GM23338 (cell line): ENCODE data around the gene ABCA1. TPM values are rescaled to one million over a fixed set of nuclear protein-coding genes. Genes with fewer than 3 reads are reported as not detected.

ENCODE experiments used
- ATAC-seq: fragments of 200-7000 bp; cut with Tn5 transposase; 3 replicates; pipeline ENCODE4 v1.9.1; 2020
- DNase-seq: peaks from one replicate; pipeline ENCODE4 v3.0.0-alpha.2; 2015; ENCODE audit warnings: low spot score
- H2AFZ ChIP-seq: fragments of 200-600 bp; sonication (generic); 2 replicates; pipeline ENCODE4 v1.8.0; 2016; ENCODE audit warnings: antibody characterized with exemption, mild to moderate bottlenecking, moderate library complexity
- H3F3A ChIP-seq: fragments of 200-600 bp; sonication (generic); replicated peaks from 2 replicates; pipeline ENCODE4 v1.8.0; 2017; ENCODE audit warnings: antibody characterized with exemption, mixed run types, low read depth
- H3K27ac ChIP-seq: fragments of 200-600 bp; sonication (generic); 2 replicates; pipeline ENCODE4 v1.6.1; 2016; ENCODE audit warnings: low read depth
- H3K27me3 ChIP-seq: fragments of 200-600 bp; sonication (generic); 2 replicates; pipeline ENCODE4 v1.8.0; 2016; ENCODE audit warnings: mild to moderate bottlenecking, mixed run types, moderate library complexity; ENCODE audit not compliant: insufficient read depth
- H3K36me3 ChIP-seq: fragments of 200-600 bp; sonication (generic); 2 replicates; pipeline ENCODE4 v1.8.0; 2016; ENCODE audit warnings: mild to moderate bottlenecking; ENCODE audit not compliant: insufficient read depth
- H3K4me1 ChIP-seq: fragments of 200-600 bp; sonication (generic); 2 replicates; pipeline ENCODE4 v1.8.0; 2016; ENCODE audit warnings: mild to moderate bottlenecking, moderate library complexity; ENCODE audit not compliant: insufficient read depth
- H3K4me2 ChIP-seq: fragments of 200-600 bp; sonication (generic); 2 replicates; pipeline ENCODE4 v1.7.1; 2017; ENCODE audit warnings: mixed run types
- H3K4me3 ChIP-seq: fragments of 200-600 bp; sonication (generic); 2 replicates; pipeline ENCODE4 v1.6.1; 2016; ENCODE audit warnings: mixed run types
- H3K79me2 ChIP-seq: fragments of 200-600 bp; sonication (generic); replicated peaks from 2 replicates; pipeline ENCODE4 v1.8.0; 2017; ENCODE audit warnings: mild to moderate bottlenecking; ENCODE audit not compliant: insufficient read depth
- H3K9me2 ChIP-seq: fragments of 200-600 bp; sonication (generic); 2 replicates; pipeline ENCODE4 v1.8.0; 2017; ENCODE audit not compliant: insufficient read depth
- H4K20me1 ChIP-seq: fragments of 200-600 bp; sonication (generic); replicated peaks from 2 replicates; pipeline ENCODE4 v1.8.0; 2017; ENCODE audit warnings: mild to moderate bottlenecking; ENCODE audit not compliant: insufficient read depth
- H3K27ac Mint-ChIP-seq: 2 replicates; pipeline ENCODE4 v1.8.0; 2020; ENCODE audit warnings: inconsistent platforms, mild to moderate bottlenecking, moderate library complexity, mixed read lengths
- H3K27me3 Mint-ChIP-seq: 3 replicates; pipeline ENCODE4 v1.8.0; 2022; ENCODE audit warnings: low read depth, mild to moderate bottlenecking, moderate library complexity, mixed read lengths, inconsistent platforms; ENCODE audit not compliant: insufficient read depth, poor library complexity
- H3K36me3 Mint-ChIP-seq: 3 replicates; pipeline ENCODE4 v1.8.0; 2021; ENCODE audit warnings: low read depth, mild to moderate bottlenecking, inconsistent platforms, moderate library complexity, mixed read lengths
- H3K4me1 Mint-ChIP-seq: 3 replicates; pipeline ENCODE4 v1.8.0; 2020; ENCODE audit warnings: mild to moderate bottlenecking, inconsistent platforms, mixed read lengths
- H3K4me3 Mint-ChIP-seq: 3 replicates; pipeline ENCODE4 v1.8.0; 2021; ENCODE audit warnings: moderate library complexity, mild to moderate bottlenecking, inconsistent platforms, mixed read lengths
- H3K9me3 Mint-ChIP-seq: 3 replicates; pipeline ENCODE4 v1.8.0; 2020; ENCODE audit warnings: moderate library complexity, mild to moderate bottlenecking, inconsistent platforms, mixed read lengths
- EZH2 ChIP-seq: fragments of 200-600 bp; sonication (generic); IDR thresholded peaks from one replicate; pipeline ENCODE4 v1.8.0; 2017; ENCODE audit warnings: antibody characterized with exemption, mild to moderate bottlenecking, low read depth; ENCODE audit not compliant: unreplicated experiment
- EZH2phosphoT487 ChIP-seq: fragments of 200-600 bp; sonication (generic); IDR thresholded peaks from one replicate; pipeline ENCODE4 v1.8.1; 2018; ENCODE audit warnings: antibody characterized with exemption; ENCODE audit not compliant: unreplicated experiment
- JUNB ChIP-seq: IDR thresholded peaks from one replicate; pipeline ENCODE4 v1.6.1; 2016; ENCODE audit warnings: antibody characterized with exemption; ENCODE audit not compliant: unreplicated experiment
- NANOG ChIP-seq: IDR thresholded peaks from 2 replicates; pipeline ENCODE4 v1.6.1; 2016; ENCODE audit warnings: antibody characterized with exemption, borderline replicate concordance
- POLR2AphosphoS5 ChIP-seq: IDR thresholded peaks from 2 replicates; pipeline ENCODE4 v1.6.1; 2016; ENCODE audit warnings: antibody characterized with exemption, low read depth
- ZNF331 ChIP-seq: fragments of 250-450 bp; sonication (Bioruptor Pico); IDR thresholded peaks from 2 replicates; pipeline ENCODE4 v1.5.0; 2020; ENCODE audit warnings: low read depth, mild to moderate bottlenecking, moderate library complexity
- polyA plus RNA-seq: library from polyadenylated mRNA; unstranded; fragments of >200 nt; fragmentation: Nextera tagmentation; extraction: Ambion mirVana; gene quantifications from 2 replicates; pipeline ENCODE4 v1.2.1, GENCODE V29; 2016
- total RNA-seq: library from RNA; depleted of rRNA; stranded (reverse); fragments of >200 nt; shearing (Covaris generic); gene quantifications from 2 replicates; pipeline ENCODE4 v1.2.3, GENCODE V29; 2014
- TF ChIP-seq, protein P1 (sequence below): fragments of 250-450 bp; sonication (Bioruptor Pico); IDR thresholded peaks from 2 replicates; pipeline ENCODE4 v1.5.0; 2020; ENCODE audit warnings: mild to moderate bottlenecking, moderate library complexity
- TF ChIP-seq, protein P2 (sequence below), 2 experiments: fragments of 200-600 bp in 1 of 2; sonication (generic) in 1 of 2; conservative IDR thresholded peaks; 2 replicates each; pipeline versions ENCODE4 v1.5.1 to v1.6.1; 2016 to 2017; ENCODE audit warnings: antibody characterized with exemption in 2 of 2, low read depth in 2 of 2, mild to moderate bottlenecking in 2 of 2, moderate library complexity in 1 of 2

Gene ABCA1
- total and polyA plus RNA-seq, 2 experiments from 2014 or later = 1.4 to 2.8 TPM

DNA sequence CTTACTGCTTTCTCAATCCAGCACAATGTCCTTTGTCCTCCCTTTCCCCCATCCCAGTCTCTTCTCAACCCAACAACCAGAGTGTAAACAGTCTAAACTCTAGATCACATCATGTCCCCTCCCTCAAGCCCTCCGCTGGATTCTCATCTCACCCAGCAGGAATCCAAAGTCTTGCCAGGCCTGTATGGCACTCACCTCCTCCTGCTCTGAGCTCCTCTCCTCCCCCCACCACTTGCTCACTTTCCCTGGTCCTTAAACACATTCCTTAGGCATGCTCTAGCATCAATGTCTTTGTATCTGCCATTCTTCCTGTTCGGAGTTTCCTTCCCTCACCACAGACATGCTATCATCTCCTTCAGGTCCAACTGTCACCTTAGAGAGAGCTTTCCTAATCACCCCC, 85.3 kb downstream of the ABCA1 start:
- H3K9me3 Mint-ChIP-seq = no peaks in the 10 kb centered on the region
- peaks cover 18% of the 10 kb centered on the region; the same call in 2 of the 3 replicates for H3K4me1 Mint-ChIP-seq
- H2AFZ ChIP-seq = no peak overlapping the region
- H3K36me3 Mint-ChIP-seq = peaks cover 5% of the 10 kb centered on the region; the same call in 2 of the 3 replicates
- no peaks in the 10 kb centered on the region for H3K27me3 Mint-ChIP-seq
- H3F3A ChIP-seq = no peaks in the 10 kb centered on the region
- no peaks in the 10 kb centered on the region for H3K4me1 ChIP-seq
- ATAC-seq = peak; percentile 62
- H3K79me2 ChIP-seq = no peaks in the 10 kb centered on the region
- H3K4me3 Mint-ChIP-seq = no peak overlapping the region
- no peak overlapping the region for H3K27ac ChIP-seq
- H3K4me2 ChIP-seq = no peak overlapping the region
- TF ChIP-seq ZNF331 (CRISPR knock-in tag) = no peak
- TF ChIP-seq, protein P1, sequence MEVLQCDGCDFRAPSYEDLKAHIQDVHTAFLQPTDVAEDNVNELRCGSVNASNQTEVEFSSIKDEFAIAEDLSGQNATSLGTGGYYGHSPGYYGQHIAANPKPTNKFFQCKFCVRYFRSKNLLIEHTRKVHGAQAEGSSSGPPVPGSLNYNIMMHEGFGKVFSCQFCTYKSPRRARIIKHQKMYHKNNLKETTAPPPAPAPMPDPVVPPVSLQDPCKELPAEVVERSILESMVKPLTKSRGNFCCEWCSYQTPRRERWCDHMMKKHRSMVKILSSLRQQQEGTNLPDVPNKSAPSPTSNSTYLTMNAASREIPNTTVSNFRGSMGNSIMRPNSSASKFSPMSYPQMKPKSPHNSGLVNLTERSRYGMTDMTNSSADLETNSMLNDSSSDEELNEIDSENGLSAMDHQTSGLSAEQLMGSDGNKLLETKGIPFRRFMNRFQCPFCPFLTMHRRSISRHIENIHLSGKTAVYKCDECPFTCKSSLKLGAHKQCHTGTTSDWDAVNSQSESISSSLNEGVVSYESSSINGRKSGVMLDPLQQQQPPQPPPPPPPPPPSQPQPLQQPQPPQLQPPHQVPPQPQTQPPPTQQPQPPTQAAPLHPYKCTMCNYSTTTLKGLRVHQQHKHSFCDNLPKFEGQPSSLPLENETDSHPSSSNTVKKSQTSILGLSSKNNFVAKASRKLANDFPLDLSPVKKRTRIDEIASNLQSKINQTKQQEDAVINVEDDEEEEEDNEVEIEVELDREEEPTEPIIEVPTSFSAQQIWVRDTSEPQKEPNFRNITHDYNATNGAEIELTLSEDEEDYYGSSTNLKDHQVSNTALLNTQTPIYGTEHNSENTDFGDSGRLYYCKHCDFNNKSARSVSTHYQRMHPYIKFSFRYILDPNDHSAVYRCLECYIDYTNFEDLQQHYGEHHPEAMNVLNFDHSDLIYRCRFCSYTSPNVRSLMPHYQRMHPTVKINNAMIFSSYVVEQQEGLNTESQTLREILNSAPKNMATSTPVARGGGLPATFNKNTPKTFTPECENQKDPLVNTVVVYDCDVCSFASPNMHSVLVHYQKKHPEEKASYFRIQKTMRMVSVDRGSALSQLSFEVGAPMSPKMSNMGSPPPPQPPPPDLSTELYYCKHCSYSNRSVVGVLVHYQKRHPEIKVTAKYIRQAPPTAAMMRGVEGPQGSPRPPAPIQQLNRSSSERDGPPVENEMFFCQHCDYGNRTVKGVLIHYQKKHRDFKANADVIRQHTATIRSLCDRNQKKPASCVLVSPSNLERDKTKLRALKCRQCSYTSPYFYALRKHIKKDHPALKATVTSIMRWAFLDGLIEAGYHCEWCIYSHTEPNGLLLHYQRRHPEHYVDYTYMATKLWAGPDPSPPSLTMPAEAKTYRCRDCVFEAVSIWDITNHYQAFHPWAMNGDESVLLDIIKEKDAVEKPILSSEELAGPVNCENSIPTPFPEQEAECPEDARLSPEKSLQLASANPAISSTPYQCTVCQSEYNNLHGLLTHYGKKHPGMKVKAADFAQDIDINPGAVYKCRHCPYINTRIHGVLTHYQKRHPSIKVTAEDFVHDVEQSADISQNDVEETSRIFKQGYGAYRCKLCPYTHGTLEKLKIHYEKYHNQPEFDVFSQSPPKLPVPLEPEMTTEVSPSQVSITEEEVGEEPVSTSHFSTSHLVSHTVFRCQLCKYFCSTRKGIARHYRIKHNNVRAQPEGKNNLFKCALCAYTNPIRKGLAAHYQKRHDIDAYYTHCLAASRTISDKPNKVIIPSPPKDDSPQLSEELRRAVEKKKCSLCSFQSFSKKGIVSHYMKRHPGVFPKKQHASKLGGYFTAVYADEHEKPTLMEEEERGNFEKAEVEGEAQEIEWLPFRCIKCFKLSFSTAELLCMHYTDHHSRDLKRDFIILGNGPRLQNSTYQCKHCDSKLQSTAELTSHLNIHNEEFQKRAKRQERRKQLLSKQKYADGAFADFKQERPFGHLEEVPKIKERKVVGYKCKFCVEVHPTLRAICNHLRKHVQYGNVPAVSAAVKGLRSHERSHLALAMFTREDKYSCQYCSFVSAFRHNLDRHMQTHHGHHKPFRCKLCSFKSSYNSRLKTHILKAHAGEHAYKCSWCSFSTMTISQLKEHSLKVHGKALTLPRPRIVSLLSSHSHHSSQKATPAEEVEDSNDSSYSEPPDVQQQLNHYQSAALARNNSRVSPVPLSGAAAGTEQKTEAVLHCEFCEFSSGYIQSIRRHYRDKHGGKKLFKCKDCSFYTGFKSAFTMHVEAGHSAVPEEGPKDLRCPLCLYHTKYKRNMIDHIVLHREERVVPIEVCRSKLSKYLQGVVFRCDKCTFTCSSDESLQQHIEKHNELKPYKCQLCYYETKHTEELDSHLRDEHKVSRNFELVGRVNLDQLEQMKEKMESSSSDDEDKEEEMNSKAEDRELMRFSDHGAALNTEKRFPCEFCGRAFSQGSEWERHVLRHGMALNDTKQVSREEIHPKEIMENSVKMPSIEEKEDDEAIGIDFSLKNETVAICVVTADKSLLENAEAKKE = no peak
- TF ChIP-seq POLR2AphosphoS5 = no peak
- H4K20me1 ChIP-seq = no peaks in the 10 kb centered on the region
- DNase-seq = peak; percentile 18
- H3K36me3 ChIP-seq = no peaks in the 10 kb centered on the region
- no peaks in the 10 kb centered on the region for H3K9me2 ChIP-seq
- H3K27ac Mint-ChIP-seq = no peak overlapping the region
- no peaks in the 10 kb centered on the region for H3K27me3 ChIP-seq
- H3K4me3 ChIP-seq = no peak overlapping the region

DNA sequence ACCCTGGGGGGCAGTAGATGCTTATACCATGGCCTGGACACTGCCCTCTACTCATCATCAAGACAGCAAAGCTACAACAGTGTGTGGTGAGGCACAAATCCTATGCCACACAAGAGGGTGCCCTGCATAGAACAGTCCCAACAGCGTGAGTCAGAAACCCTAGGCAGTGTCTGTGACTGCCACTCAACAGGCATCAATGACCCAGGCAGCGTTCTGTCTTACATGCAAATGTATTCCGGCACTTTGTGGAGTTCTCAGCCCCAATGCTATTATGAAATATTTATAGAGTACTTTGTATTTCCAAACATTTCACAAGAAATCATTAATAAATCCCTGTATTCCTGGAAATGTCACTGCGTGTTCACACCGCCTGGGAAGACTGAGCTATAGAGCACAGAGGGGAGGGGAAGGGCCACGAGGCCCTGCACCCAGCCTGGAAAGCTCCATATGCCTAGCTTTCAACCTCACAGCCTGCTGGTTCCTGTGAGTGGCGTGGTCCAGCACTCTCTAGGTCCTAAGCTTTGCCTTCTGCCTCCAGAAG, 86.3 kb downstream of the ABCA1 start:
- ATAC-seq = peak; percentile 50
- Histone ChIP-seq H3K36me3 (no peaks in the 10 kb centered on the region), H3K4me3 (no peak overlapping the region)
- TF ChIP-seq EZH2 (no peak), NANOG (no peak), JUNB (no peak), EZH2phosphoT487 (no peak)
- TF ChIP-seq, protein P2, sequence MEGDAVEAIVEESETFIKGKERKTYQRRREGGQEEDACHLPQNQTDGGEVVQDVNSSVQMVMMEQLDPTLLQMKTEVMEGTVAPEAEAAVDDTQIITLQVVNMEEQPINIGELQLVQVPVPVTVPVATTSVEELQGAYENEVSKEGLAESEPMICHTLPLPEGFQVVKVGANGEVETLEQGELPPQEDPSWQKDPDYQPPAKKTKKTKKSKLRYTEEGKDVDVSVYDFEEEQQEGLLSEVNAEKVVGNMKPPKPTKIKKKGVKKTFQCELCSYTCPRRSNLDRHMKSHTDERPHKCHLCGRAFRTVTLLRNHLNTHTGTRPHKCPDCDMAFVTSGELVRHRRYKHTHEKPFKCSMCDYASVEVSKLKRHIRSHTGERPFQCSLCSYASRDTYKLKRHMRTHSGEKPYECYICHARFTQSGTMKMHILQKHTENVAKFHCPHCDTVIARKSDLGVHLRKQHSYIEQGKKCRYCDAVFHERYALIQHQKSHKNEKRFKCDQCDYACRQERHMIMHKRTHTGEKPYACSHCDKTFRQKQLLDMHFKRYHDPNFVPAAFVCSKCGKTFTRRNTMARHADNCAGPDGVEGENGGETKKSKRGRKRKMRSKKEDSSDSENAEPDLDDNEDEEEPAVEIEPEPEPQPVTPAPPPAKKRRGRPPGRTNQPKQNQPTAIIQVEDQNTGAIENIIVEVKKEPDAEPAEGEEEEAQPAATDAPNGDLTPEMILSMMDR (conservative IDR thresholded peaks at IDR 0.05; ENCODE audit: low read depth in 2 of 2) = no peak

More for the DNA sequence above, 86.3 kb downstream of the ABCA1 start:
- no peaks in the 10 kb centered on the region for H3K9me2 ChIP-seq
- H3F3A ChIP-seq = no peaks in the 10 kb centered on the region
- H3K27ac ChIP-seq = no peak overlapping the region
- Mint-ChIP-seq H3K27ac (no peak overlapping the region), H3K4me1 (peaks cover 16% of the 10 kb centered on the region; the same call in 2 of the 3 replicates), H3K36me3 (peaks cover 16% of the 10 kb centered on the region), H3K27me3 (no peaks in the 10 kb centered on the region), H3K4me3 (no peak overlapping the region), H3K9me3 (no peaks in the 10 kb centered on the region)
- no peak overlapping the region for H3K4me2 ChIP-seq
- no peaks in the 10 kb centered on the region for H3K79me2 ChIP-seq
- DNase-seq = no peak
- no peaks in the 10 kb centered on the region for H4K20me1 ChIP-seq
- no peaks in the 10 kb centered on the region for H3K4me1 ChIP-seq
- no peak overlapping the region for H2AFZ ChIP-seq
- no peaks in the 10 kb centered on the region for H3K27me3 ChIP-seq
